ENCODE data around the gene ZNF296. TPM values are rescaled to one million over a fixed set of nuclear protein-coding genes. Genes with fewer than 3 reads are reported as not detected.

ZNF296 gene
- polyA plus RNA-seq, 1 donor from 2014 or later, result 1.4 TPM

DNA sequence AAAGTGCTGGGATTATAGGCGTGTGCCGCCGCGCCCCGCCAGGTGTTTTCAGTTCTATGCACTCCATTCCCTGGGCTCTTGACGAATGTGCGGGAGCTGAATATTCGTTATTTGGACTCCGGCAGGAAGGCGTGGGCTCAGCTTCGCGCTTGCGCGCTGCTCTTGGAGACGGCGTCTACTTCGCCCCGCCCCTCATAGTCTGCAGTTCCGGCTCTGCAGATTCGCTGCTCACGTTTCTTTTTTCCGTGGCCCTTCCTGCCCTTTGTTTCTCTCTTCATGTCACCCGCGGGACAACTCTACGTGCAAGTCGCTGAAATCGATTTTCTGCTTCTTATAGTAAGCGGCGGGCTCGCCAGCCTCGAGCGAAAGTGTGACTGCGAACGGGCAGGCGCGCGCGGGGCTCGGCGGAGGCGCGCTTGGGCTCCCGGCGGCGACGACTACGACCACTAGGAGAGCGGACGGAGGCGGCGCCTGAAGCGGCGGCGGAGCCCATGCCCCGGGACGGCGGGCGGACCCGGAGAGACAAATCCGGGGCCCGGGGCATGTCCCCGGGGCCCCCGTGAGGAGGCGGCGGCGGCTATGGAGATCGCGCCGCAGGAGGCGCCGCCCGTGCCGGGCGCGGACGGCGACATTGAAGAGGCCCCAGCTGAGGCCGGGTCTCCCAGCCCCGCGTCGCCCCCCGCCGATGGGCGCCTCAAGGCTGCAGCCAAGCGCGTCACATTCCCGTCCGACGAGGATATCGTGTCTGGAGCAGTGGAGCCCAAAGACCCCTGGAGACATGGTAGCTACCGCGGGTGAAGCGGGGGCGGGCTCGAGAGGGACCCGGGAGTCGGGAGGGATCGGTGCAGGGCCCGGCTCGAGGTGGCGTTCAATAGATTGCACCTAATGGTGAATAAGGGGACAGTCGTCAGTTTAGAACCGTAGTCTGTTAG is 16.7 kb upstream of the ZNF296 start, which contains the start of gene PPP1R37 (continued):
- no peak for TF ChIP-seq EZH2 (IDR thresholded peaks at IDR 0.05; ENCODE audit: borderline replicate concordance, insufficient read depth, low read length, poor library complexity, severe bottlenecking)

DNA sequence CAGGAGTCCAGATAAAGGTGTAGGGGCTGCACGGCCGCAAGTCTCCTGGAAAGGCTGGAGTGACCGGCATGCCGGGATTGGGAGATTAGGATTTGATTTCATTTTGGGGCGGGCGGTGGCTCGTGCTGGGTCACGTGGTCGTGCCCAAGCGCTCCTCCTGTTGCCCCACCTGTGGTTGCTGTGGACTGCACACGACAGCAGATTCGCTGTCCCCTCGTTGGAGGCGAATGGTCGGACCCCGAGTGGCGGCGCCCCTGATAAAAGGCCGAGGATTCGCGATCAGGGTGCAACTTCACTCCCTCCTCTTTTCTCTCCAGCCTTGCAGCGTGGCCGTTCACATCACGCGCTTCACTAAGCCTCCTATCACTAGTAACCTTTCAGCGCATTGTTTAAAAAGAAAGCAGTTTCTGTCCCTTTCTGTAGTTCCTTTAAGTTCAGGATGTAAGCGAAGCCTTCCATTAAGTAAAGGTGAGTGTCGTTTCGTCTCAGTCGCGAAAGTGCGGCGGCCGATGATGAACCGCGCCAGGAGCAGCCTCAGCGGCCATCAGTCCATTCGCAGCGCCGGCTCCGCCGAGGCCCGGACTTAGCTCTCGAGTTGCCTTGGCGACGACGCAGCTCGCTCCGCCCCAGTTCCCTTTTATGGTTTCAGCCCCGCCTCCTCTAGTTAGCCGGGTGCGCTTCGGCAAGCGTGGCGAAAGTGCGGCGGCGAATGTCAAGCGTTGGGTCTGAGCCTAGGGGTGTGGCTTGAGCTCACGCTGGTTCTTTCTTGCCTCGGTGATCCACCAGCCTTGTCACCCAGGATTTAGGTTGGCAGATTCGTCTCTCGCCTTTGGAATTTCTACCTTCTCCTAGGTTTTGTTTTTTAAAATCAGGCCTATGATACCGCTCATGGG is 15.0 kb upstream of the ZNF296 start:
- Histone ChIP-seq H3K79me2 (replicated peaks; ENCODE audit: insufficient read depth, low read length) (peaks cover 33% of the 10 kb centered on the region), H4K20me1 (ENCODE audit: insufficient read depth) (no peaks in the 10 kb centered on the region), H3K9ac (ENCODE audit: low read length) (peak overlapping the region; percentile 91), H3K9me3 (ENCODE audit: low read length) (no peaks in the 10 kb centered on the region), H3F3A (ENCODE audit: insufficient read depth, low read length, poor library complexity, severe bottlenecking) (peaks cover 7% of the 10 kb centered on the region), H3K27ac (ENCODE audit: low read length) (peak overlapping the region; percentile 97), H3K9me2 (ENCODE audit: insufficient read depth, low read length) (no peaks in the 10 kb centered on the region), H3K4me2 (ENCODE audit: low read length) (peak overlapping the region; percentile 83), H2AFZ (ENCODE audit: low read depth, low read length) (peak overlapping the region; percentile 68), H3K36me3 (ENCODE audit: insufficient read depth, low read length) (no peaks in the 10 kb centered on the region), H3K4me3 (ENCODE audit: low read length) (peak overlapping the region; percentile 98), H3K27me3 (ENCODE audit: insufficient read depth, low read depth, low read length) (no peaks in the 10 kb centered on the region)
- peak; percentile 10 for TF ChIP-seq RAD21 (conservative IDR thresholded peaks at IDR 0.05)
- TF ChIP-seq, protein P1, sequence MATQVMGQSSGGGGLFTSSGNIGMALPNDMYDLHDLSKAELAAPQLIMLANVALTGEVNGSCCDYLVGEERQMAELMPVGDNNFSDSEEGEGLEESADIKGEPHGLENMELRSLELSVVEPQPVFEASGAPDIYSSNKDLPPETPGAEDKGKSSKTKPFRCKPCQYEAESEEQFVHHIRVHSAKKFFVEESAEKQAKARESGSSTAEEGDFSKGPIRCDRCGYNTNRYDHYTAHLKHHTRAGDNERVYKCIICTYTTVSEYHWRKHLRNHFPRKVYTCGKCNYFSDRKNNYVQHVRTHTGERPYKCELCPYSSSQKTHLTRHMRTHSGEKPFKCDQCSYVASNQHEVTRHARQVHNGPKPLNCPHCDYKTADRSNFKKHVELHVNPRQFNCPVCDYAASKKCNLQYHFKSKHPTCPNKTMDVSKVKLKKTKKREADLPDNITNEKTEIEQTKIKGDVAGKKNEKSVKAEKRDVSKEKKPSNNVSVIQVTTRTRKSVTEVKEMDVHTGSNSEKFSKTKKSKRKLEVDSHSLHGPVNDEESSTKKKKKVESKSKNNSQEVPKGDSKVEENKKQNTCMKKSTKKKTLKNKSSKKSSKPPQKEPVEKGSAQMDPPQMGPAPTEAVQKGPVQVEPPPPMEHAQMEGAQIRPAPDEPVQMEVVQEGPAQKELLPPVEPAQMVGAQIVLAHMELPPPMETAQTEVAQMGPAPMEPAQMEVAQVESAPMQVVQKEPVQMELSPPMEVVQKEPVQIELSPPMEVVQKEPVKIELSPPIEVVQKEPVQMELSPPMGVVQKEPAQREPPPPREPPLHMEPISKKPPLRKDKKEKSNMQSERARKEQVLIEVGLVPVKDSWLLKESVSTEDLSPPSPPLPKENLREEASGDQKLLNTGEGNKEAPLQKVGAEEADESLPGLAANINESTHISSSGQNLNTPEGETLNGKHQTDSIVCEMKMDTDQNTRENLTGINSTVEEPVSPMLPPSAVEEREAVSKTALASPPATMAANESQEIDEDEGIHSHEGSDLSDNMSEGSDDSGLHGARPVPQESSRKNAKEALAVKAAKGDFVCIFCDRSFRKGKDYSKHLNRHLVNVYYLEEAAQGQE (IDR thresholded peaks at IDR 0.05; ENCODE audit: borderline replicate concordance), result no peak
- TF ChIP-seq EP300 (conservative IDR thresholded peaks at IDR 0.05; ENCODE audit: poor library complexity, severe bottlenecking), result peak; percentile 98
- TF ChIP-seq EZH2 (IDR thresholded peaks at IDR 0.05; ENCODE audit: borderline replicate concordance, insufficient read depth, low read length, poor library complexity, severe bottlenecking), result no peak
- TF ChIP-seq SMC3 (conservative IDR thresholded peaks at IDR 0.05; ENCODE audit: poor library complexity), result no peak
- peak; percentile 87 for TF ChIP-seq POLR2AphosphoS5 (IDR thresholded peaks at IDR 0.05)
- TF ChIP-seq TAF1 (IDR thresholded peaks at IDR 0.05; ENCODE audit: low read depth), result peak; percentile 40
- peak; percentile 81 for TF ChIP-seq MXI1 (conservative IDR thresholded peaks at IDR 0.05; ENCODE audit: poor library complexity, severe bottlenecking)
- TF ChIP-seq, protein P2, sequence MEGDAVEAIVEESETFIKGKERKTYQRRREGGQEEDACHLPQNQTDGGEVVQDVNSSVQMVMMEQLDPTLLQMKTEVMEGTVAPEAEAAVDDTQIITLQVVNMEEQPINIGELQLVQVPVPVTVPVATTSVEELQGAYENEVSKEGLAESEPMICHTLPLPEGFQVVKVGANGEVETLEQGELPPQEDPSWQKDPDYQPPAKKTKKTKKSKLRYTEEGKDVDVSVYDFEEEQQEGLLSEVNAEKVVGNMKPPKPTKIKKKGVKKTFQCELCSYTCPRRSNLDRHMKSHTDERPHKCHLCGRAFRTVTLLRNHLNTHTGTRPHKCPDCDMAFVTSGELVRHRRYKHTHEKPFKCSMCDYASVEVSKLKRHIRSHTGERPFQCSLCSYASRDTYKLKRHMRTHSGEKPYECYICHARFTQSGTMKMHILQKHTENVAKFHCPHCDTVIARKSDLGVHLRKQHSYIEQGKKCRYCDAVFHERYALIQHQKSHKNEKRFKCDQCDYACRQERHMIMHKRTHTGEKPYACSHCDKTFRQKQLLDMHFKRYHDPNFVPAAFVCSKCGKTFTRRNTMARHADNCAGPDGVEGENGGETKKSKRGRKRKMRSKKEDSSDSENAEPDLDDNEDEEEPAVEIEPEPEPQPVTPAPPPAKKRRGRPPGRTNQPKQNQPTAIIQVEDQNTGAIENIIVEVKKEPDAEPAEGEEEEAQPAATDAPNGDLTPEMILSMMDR (IDR thresholded peaks at IDR 0.05; ENCODE audit: poor library complexity, severe bottlenecking), result no peak

Measured in neural cell (in vitro differentiated cells).